ENCODE measurements around the gene SLX4. TPM values are rescaled to one million over a fixed set of nuclear protein-coding genes. Genes with fewer than 3 reads are reported as not detected.

The SLX4 gene
- total RNA-seq, 4 donors from 2014 or later, result 1.4 to 5.6 (median 3.2) TPM

DNA sequence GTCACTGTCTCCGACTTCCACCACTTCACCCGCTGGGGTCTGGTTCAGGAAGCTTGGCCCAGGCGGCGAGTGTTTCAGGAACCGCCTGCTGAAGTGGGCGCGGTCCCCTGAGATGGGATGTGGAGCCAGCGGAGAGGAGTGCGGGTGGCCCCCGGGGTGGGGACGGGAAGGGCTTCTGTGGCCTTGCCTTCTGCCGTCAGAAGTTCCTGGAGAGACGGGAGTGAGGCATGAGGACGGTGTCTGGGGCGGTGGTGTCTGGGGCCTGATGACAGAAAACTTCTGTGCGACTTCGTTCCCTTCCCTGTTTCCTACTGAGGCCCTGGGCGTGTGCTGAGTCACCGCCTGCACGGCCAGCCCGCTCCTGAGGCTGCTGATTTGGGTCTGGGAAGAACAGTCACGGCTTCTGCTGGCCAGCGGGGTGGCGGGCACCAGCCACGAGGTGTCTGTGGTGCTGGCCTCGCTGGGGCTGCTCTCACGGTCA is 21.9 kb downstream of the SLX4 start:
- Histone ChIP-seq H3K36me3 (peaks cover 0 to 65% of the 10 kb centered on the region in 2 donors), H3K4me3 (no peak overlapping the region), H3K27me3 (no peaks in the 10 kb centered on the region), H3K4me1 (no peaks in the 10 kb centered on the region), H3K27ac (no peak overlapping the region), H3K9me3 (no peaks in the 10 kb centered on the region)
- ATAC-seq, result peak; percentile 26
- TF ChIP-seq EP300 (IDR thresholded peaks at IDR 0.05), result no peak
- TF ChIP-seq POLR2A (IDR thresholded peaks at IDR 0.05), result no peak
- TF ChIP-seq, protein P1, sequence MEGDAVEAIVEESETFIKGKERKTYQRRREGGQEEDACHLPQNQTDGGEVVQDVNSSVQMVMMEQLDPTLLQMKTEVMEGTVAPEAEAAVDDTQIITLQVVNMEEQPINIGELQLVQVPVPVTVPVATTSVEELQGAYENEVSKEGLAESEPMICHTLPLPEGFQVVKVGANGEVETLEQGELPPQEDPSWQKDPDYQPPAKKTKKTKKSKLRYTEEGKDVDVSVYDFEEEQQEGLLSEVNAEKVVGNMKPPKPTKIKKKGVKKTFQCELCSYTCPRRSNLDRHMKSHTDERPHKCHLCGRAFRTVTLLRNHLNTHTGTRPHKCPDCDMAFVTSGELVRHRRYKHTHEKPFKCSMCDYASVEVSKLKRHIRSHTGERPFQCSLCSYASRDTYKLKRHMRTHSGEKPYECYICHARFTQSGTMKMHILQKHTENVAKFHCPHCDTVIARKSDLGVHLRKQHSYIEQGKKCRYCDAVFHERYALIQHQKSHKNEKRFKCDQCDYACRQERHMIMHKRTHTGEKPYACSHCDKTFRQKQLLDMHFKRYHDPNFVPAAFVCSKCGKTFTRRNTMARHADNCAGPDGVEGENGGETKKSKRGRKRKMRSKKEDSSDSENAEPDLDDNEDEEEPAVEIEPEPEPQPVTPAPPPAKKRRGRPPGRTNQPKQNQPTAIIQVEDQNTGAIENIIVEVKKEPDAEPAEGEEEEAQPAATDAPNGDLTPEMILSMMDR (IDR thresholded peaks at IDR 0.05), result no peak
- TF ChIP-seq POLR2AphosphoS5 (IDR thresholded peaks at IDR 0.05), result no peak
- WGBS, 2 donors (ENCODE audit: low coverage in 1 of 2), result 100% methylated on average over 1 of the region's 27 CpGs; no CpG with 5 or more reads in 1 of the 2 donors

DNA sequence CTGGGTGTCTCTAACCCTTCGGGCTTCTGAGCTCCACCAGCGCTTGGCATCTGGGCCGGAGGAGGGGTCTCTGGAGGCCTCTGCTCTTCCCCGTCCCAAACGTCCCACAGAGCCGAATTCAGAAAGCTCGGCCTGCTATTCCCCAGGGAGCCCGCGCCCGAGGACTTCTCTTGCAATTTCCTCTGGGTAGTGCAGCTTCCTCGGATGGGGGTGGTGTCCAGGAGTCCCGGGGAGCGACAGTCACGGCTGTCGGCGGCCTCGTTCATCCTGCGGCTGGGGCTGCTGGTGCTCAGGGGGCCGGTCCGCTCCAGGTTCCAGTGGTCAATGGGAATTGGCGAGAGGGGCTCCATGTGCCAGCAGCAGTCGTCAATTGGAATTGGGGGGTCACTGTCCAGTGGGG is 22.4 kb downstream of the SLX4 start:
- ATAC-seq, result no peak
- TF ChIP-seq EP300 (IDR thresholded peaks at IDR 0.05) (no peak), POLR2AphosphoS5 (IDR thresholded peaks at IDR 0.05) (no peak), POLR2A (IDR thresholded peaks at IDR 0.05) (no peak)
- TF ChIP-seq, protein P1 (IDR thresholded peaks at IDR 0.05), result no peak
- Histone ChIP-seq H3K4me1 (no peaks in the 10 kb centered on the region), H3K4me3 (no peak overlapping the region), H3K27me3 (no peaks in the 10 kb centered on the region), H3K9me3 (no peaks in the 10 kb centered on the region), H3K27ac (no peak overlapping the region), H3K36me3 (peaks cover 0 to 65% of the 10 kb centered on the region in 2 donors)
- WGBS, 2 donors (ENCODE audit: low coverage in 1 of 2), result 97 to 100% methylated on average over 1 to 6 of the region's 22 CpGs

DNA sequence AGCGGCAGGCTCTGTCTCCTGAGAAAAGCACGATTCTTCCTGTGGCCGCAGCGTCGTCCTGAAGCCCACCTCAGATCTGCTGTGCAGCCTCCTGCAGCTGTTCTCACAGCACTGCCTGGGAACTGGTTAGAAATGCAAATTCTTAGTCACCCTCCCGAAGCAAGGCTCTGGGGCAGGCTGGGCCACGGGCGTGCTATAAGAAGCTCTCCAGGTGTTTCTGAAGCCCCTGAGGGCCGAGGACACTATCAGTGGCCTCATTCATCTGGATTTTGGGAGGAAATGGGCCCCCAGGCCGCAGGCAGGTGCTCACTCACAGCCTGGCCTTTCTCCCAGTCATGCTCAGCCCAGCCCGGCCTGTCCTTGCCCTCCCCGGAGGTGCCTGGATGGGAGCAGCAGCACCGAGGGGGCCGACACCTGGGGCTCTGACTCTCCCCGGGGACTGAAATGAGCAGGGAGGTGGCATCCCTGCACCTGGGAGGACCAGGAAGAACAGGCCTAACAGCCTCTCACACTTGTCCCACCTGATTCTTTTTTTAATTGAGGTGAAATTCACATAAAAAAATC is 23.8 kb downstream of the SLX4 start:
- no peaks in the 10 kb centered on the region for H3K27me3 ChIP-seq
- no peak overlapping the region for H3K4me3 ChIP-seq
- H3K27ac ChIP-seq, result no peak overlapping the region
- ATAC-seq, result no peak
- H3K9me3 ChIP-seq, result no peaks in the 10 kb centered on the region
- TF ChIP-seq EP300 (IDR thresholded peaks at IDR 0.05), result no peak
- TF ChIP-seq POLR2AphosphoS5 (IDR thresholded peaks at IDR 0.05), result no peak
- TF ChIP-seq POLR2A (IDR thresholded peaks at IDR 0.05), result no peak
- TF ChIP-seq, protein P1 (IDR thresholded peaks at IDR 0.05), result no peak
- H3K36me3 ChIP-seq, result peaks cover 0 to 74% of the 10 kb centered on the region in 2 donors
- H3K4me1 ChIP-seq, result no peaks in the 10 kb centered on the region
- WGBS, 2 donors (ENCODE audit: low coverage in 1 of 2), result 50 to 82% methylated on average over 2 to 6 of the region's 15 CpGs

DNA sequence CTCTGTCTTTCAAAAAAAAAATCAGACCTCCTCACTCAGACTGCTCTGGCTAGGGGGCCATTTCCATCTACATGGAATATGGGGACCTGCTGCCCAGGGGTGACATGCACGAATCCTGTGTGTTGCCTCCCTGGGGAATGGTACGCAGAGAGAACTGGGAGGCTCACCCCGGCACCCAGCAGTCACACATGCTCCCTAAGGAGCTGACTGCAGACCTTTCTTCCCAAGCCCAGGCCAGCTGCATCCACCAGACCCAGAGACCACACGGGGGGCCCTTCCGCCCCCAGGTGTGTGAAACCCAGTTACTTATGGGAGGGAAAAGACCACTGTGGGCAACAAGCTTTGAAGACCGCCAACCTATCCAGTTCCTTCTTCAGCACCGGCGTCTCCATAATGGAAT is 27.0 kb downstream of the SLX4 start:
- Histone ChIP-seq H3K27me3 (peaks cover 10% of the 10 kb centered on the region), H3K4me3 (no peak overlapping the region), H3K36me3 (peaks cover 0 to 57% of the 10 kb centered on the region in 2 donors), H3K27ac (no peak overlapping the region), H3K9me3 (no peaks in the 10 kb centered on the region), H3K4me1 (no peaks in the 10 kb centered on the region)
- no peak for TF ChIP-seq POLR2AphosphoS5 (IDR thresholded peaks at IDR 0.05)
- 96% methylated on average over 3 of the region's 8 CpGs; no CpG with 5 or more reads in 1 of the 2 donors for WGBS, 2 donors (ENCODE audit: low coverage in 1 of 2)
- ATAC-seq, result no peak

DNA sequence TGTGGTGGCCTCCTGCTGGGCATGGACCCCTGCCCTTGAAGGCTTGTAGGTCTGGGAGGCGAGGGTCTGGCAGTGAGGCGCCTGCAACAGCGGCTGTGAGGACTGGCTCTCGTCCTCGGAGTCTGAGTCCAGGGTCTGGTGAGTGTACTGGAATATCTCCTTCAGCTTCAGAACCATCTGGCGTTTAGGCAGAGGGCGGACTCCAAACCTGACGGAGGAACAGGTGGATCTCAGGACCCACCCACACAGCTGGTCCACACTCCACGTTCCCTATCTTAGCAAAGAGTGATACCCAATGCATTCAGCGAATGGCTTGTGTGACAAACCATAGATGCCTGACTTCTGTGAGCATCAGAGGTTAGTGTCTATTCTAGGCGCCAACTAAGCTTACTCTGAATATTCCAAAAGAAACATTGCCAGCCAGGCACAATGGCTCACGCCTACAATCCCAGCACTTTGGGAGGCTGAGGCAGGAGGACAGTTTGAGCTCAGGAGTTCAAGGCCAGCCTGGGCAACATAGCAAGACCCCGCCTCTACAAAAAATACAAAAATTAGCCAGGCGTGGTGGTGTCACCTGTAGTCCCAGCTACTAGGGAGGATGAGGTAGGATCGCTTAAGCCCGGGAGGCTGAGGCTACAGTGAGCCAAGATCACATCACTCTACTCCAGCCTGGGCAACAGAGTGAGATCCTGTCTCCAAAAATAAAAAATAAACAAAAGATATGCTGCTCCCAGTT is 27.9 kb downstream of the SLX4 start:
- Histone ChIP-seq H3K4me1 (no peaks in the 10 kb centered on the region), H3K4me3 (no peak overlapping the region), H3K36me3 (peaks cover 0 to 48% of the 10 kb centered on the region in 2 donors), H3K27me3 (peaks cover 20% of the 10 kb centered on the region), H3K9me3 (no peaks in the 10 kb centered on the region), H3K27ac (no peak overlapping the region)
- ATAC-seq, result no peak
- TF ChIP-seq, protein P1 (IDR thresholded peaks at IDR 0.05), result no peak
- TF ChIP-seq EP300 (IDR thresholded peaks at IDR 0.05) (no peak), POLR2AphosphoS5 (IDR thresholded peaks at IDR 0.05) (no peak), POLR2A (IDR thresholded peaks at IDR 0.05) (no peak)
- 90 to 93% methylated on average over 6 to 8 of the region's 16 CpGs for WGBS, 2 donors (ENCODE audit: low coverage in 1 of 2)

All from gastroesophageal sphincter (tissue), 4 donors.